ENCODE data around the gene FRZB.

Gene FRZB

GRCh38 chr2:182821182-182821581 lies 45.3 kb downstream of the FRZB start:
- peak; percentile 5 for DNase-seq (ENCODE audit: low read depth)
- H3K4me3 ChIP-seq (replicated peaks; ENCODE audit: low read depth, low read length) = no peak overlapping the region
- TF ChIP-seq CTCF (IDR thresholded peaks at IDR 0.05; ENCODE audit: low read length, missing control alignments) = no peak

- no peak for DNase-seq (ENCODE audit: low read depth)
- H3K4me3 ChIP-seq (replicated peaks; ENCODE audit: low read depth, low read length) = no peak overlapping the region
- no peak for TF ChIP-seq CTCF (IDR thresholded peaks at IDR 0.05; ENCODE audit: low read length, missing control alignments)
Observed at GRCh38 chr2:182819412-182819811, 47.0 kb downstream of the FRZB start.

- H3K4me3 ChIP-seq (replicated peaks; ENCODE audit: low read depth, low read length) = no peak overlapping the region
- no peak for TF ChIP-seq CTCF (IDR thresholded peaks at IDR 0.05; ENCODE audit: low read length, missing control alignments)
- no peak for DNase-seq (ENCODE audit: low read depth)
Observed at GRCh38 chr2:182818925-182819324, 47.5 kb downstream of the FRZB start.

GRCh38 chr2:182818501-182818900 lies 47.9 kb downstream of the FRZB start:
- no peak for DNase-seq (ENCODE audit: low read depth)
- H3K4me3 ChIP-seq (replicated peaks; ENCODE audit: low read depth, low read length) = no peak overlapping the region
- TF ChIP-seq CTCF (IDR thresholded peaks at IDR 0.05; ENCODE audit: low read length, missing control alignments) = no peak

- no peak for DNase-seq (ENCODE audit: low read depth)
- no peak overlapping the region for H3K4me3 ChIP-seq (replicated peaks; ENCODE audit: low read depth, low read length)
- no peak for TF ChIP-seq CTCF (IDR thresholded peaks at IDR 0.05; ENCODE audit: low read length, missing control alignments)
Observed at GRCh38 chr2:182817558-182817957, 48.9 kb downstream of the FRZB start.

GRCh38 chr2:182816866-182817265 lies 49.6 kb downstream of the FRZB start:
- no peak for TF ChIP-seq CTCF (IDR thresholded peaks at IDR 0.05; ENCODE audit: low read length, missing control alignments)
- no peak overlapping the region for H3K4me3 ChIP-seq (replicated peaks; ENCODE audit: low read depth, low read length)
- no peak for DNase-seq (ENCODE audit: low read depth)

GRCh38 chr2:182814804-182815203 lies 51.6 kb downstream of the FRZB start:
- no peak for TF ChIP-seq CTCF (IDR thresholded peaks at IDR 0.05; ENCODE audit: low read length, missing control alignments)
- H3K4me3 ChIP-seq (replicated peaks; ENCODE audit: low read depth, low read length) = no peak overlapping the region
- no peak for DNase-seq (ENCODE audit: low read depth)

All from fibroblast of pulmonary artery (primary cell).